NCI-H146 (cell line): ENCODE results near the gene SH3GLB1.
A peak's percentile ranks its signal among the peaks of the same experiment; 100 is the strongest.
"Not testable (repeated sequence)": the region's sequence is repeated elsewhere in the genome, so short reads cannot be mapped to it uniquely, and the experiment has no call there.

Source experiments
- DNase-seq: peaks from one replicate; lab custom pipeline; 2025; lab: John Stamatoyannopoulos, UW

SH3GLB1 gene

DNA sequence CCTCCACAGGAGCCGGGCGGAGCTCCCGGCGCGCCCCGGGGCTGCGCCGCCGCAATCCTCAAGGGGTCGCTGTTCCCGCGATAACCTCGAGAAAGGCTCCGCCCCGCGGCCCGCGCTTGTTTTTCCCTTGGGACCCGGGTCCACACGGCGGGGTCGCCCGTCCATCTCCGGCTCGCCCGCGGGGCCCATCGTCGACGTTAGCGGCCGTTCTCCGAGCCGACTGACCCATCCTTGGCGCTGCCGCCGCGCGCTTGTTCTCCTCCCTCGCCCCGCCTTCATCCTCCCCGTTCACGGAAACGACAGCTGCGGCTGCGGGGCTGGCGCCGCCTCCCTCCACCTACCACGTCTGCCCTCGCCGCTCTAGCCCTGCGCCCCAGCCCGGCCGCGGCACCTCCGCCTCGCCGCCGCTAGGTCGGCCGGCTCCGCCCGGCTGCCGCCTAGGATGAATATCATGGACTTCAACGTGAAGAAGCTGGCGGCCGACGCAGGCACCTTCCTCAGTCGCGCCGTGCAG lies at the start of gene SH3GLB1:
Gene SH3GLB1, plus strand, starts transcription at position 119 of the 514 bp plus-strand sequence. Its CDS starts 324 bp downstream, at position 443.
- DNase-seq, result peak; percentile 97

DNA sequence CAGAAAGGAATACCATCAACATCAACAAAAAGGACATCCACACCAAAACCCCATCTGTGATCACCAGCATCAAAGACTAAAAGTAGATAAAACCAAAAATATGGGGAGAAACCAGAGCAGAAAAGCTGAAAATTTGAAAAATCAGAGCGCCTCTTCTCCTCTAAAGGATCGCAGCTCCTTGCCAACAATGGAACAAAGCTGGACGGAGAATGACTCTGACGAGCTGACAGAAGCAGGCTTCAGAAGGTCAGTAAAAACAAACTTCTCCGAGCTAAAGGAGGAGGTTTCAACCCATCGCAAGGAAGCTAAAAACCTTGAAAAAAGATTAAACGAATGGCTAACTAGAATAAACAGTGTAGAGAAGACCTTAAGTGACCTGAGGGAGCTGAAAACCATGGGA lies 46.0 kb upstream of the SH3GLB1 start:
- DNase-seq, result not testable (repeated sequence)

DNA sequence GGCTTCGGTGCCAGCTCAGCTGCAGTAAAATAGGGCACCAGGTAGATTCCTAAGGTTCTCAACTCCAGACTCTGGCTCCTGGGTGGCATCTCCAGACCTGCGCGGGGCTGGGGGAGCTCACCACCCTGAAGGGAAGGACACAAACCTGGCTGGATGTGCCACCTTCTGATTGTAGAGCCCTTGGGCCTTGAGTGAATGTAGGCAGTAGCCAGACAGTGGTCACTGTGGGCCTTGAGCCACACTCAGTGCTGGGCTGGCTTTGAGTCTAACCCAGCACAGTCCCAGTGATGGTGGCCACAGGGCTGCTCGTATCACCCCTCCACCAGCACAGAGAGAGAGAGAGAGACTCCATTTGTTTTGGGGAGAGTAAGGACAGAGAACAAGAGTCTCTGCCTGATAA lies 38.0 kb upstream of the SH3GLB1 start:
- DNase-seq, result no peak

DNA sequence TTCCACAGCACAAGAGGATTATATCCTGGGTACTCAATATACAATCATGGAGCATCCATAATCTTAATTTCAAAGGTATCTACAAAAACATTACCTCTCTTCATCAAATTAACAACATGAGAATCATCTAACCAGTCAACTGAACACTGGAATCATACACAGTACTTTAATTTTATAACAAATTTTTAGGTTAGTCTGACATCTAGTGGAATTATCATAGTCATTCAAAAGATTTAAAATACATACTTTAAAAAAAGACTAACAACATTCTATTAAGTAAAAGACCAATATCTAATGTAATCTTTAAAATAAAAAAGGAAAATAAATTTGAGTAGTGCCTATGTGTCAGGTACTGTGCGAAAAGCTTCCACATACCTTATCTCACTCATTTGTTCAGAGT lies 16.8 kb upstream of the SH3GLB1 start:
- DNase-seq, result no peak

DNA sequence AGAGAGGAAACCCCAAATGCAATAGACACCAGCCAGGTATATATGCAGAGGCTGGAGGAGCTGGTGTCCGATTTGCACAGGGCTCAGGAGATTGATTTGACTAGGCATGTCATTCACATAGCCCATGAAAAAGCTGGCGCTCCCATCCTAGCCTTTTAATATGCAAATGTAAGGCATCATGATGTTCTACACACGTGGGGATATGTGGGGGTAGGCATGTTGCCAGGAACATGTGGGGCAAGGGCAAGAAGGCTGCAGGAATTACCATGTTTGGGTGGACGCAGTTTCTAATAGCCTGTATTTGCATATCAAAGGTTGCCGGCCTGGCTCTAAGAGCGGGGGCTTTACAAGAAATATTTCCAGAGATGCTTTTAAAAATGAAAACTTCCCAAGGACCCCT lies 11.7 kb upstream of the SH3GLB1 start:
- no peak for DNase-seq

DNA sequence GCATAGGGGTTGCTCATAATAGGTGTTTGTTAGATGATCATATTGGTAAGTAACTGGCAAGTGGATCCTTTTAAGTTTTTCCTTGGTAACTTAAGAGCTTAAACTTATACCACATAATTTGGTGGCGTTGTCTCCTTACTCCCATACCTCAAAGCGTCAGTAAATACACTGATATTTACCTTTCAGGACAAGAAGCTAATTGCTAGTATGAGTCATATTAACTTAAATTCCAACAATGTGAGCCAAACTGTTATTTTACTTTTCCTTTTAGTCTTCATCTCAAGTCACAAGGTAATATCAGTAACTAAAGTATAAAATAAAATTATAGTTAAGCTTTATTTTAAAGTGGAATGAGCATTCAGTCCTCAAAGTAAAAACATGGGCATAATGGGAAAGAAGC lies 9.0 kb upstream of the SH3GLB1 start:
- no peak for DNase-seq

DNA sequence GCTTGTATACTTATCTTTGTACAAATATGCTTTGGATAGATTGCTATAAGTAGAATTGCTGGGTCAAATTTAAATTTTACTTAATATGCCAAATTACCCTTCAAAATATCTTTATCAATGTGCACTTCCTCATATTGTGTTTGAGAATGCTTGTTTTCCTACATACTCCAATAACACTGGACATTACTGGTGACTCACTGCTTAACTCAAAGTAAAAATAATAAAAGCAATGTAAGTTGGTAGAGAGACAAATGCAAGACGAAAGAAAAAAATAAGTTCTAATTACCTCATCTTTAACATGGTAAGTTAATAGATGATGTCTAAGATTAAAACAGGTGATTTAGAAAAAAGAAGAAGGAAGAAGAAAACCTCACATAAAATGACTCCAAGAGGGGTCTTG lies 7.9 kb upstream of the SH3GLB1 start:
- DNase-seq, result no peak

DNA sequence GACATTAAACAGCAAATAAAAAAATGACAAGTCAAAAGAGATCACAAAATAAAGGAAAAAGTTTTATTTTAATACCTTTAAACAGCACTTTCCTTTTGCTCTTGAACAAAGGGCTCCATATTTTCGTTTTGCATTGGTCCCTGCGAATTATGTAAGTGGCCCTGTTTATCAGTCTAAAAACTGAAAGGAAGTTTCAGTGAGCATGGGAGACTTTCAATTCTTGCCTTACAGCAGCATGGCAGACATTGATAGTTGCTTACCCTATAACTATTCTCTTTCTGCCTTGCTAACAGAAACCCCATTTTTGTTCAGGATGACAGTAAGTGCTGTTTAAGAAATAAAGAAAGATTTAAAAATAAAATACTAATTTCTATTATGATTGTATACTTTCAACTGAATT lies 5.2 kb upstream of the SH3GLB1 start:
- DNase-seq, result no peak

DNA sequence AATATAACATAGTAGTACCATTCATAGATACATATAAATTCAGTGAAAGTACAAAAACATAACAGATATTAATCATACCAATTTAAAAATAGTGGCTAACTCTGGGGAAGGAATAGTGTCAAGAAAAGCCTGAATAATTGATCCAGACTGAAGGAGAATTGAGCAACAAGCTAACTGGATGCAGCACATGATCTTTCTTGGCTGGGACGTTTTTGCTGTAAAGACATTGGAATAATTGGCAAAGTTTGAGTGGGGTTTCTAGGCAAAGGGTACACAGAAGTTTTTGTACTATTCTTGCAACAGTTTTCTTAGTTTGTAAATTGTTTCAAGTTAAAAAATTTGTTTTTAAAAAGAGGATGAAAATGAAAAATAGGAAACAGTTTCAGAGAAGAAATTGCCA lies 2.6 kb upstream of the SH3GLB1 start:
- DNase-seq, result no peak

DNA sequence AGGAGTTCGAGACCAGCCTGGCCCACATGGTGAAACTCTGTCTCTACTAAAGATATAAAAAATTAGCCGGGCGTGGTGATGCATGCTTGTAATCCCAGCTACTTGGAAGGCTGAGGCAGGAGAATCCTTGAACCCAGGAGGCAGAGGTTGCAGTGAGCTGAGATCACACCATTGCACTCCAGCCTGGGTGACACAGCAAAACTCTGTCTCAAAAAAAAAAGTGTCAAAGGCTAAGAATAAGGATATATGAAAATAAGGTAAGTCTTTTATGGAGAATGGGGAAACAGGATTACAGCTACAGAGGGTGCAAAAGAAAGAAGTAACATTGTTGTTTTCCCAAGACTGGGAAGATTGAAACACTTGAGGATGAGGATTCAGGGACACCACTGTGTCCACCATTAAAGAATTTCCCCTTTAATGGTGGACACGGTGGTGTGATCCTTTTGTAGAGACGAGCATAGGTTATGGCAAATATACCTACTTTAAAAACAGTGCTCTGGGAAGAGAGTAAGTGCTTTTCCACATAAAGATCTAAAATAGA lies 1.4 kb upstream of the SH3GLB1 start:
- not testable (repeated sequence) for DNase-seq

DNA sequence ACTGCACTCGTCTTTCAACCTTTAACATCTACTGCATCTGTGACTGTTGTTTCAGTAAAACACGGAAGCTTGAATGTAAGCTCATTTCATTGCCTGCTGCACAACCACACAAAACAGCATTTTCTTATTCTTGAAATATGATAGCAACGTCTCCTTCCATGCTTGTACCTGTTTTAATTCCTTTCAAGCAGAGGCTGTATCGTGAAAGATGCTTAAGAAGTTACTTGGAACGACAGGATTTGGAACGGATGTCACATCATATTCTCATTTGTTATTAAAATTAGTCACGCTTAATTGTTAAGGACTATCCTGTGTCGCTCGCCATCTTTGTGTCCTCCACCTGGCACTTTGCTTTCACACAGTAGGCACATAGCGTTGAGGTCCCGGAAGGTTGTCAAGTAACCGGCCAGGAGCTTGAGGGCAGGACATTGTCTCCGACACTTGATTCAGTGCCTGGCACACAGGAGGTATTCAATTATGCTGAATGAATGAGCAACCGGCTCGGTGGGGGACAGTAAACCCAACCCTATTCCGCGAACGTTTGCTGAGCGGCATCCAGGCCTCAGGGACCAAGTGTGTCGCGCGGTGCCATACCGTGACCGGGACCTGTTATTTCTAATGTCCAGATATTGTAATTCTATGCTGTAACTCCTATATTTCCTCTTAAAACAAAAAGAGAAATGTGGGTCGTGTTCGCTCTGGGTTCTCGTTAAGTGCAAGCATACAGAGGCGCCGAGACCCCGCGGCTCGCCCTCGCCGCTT lies 499 bp upstream of the SH3GLB1 start:
- peak; percentile 86 for DNase-seq

DNA sequence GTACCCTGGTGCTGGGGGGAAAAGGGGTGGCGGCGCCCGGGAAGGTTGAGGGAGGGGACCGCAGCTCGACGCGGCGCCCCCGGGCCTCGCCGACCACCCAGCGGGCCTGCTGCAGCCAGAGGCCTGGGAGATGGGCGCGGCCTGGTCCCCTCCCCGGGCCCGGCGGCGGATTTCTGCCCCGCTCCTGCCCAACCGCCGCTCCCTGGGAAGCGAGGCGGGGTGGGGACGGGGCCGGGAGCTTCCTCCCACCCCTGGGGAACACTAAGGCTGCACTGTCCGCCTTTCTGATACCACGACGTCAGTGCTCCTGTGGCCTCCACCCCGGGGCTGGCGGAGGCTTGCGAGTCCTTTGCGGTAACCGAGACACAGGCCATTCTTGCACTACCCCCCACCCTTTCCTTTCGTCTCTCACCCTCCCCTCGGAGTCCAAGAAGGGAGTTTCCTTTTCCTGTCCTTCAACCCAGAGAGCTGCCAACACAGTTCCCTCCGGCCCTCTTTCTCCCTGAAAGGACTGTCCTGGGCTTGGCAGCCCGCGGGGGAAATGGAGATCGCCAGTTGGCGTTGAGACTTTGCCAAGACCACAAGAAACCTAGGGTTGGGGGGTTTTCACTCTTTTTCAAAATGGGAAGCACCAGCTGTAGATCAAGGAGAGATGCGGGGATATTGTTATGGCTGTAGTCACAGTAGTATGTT lies 742 bp downstream of the SH3GLB1 start:
- peak; percentile 67 for DNase-seq

DNA sequence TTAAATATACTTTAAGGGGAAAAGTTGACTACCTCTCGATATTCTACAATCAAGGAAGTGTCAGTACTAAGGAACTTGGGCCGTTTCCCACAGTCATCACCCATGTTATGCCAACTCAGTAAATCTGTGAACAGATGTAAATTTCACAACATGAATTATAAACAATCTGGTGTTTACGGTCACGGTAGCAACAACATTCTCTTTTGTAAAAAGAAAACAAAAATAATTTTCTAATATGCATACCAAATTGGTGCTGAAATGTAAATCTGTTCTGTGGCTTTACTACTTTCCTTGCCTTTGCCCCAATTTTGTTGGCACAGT lies 1.2 kb downstream of the SH3GLB1 start:
- no peak for DNase-seq

DNA sequence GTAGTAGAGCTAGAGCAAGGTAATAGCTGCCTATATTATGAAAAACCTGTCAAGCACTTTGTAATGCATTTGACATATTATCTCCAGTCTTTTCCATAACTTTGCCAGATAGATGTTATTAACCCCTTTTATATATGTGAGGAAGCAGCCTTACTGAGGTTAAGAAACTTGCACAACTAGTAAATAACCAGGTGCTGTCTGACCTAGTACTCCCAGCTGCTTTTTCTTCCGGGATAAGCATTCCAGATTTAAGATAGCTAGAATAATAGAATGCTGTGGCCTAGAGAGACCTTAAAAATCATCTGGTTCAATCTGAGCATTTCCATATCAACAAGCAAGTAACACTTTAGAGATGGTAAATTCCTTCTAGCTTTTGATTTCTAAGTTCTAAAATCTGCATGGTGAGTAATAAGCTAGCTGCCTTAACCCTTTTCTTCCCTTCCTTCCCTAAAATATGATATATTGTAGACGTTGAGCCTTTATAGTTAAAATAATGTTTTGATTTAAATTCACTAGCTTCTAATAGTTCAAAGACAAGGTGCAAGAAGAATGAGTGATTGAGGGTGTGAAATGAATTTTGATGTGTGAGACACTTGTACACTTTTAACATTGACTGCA lies 1.8 kb downstream of the SH3GLB1 start:
- no peak for DNase-seq

DNA sequence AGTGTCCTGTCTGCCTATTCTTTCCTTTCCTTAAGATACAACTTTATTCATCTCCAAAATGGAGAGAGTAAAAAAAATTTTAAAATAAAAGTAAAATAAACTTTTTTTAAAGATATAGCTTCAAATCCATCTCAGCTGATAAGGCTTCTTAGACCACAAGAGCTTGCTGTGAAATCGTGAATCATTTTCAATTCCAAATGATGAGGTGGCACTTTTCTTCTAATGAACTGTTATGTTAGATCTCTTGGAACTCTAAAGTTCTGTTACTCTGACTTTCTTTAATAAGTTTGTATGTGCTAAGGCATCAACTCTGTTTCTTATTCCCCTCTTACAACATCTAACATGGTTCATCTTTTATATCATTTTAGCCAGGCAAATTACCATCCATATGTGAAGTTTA lies 4.5 kb downstream of the SH3GLB1 start:
- DNase-seq, result no peak

DNA sequence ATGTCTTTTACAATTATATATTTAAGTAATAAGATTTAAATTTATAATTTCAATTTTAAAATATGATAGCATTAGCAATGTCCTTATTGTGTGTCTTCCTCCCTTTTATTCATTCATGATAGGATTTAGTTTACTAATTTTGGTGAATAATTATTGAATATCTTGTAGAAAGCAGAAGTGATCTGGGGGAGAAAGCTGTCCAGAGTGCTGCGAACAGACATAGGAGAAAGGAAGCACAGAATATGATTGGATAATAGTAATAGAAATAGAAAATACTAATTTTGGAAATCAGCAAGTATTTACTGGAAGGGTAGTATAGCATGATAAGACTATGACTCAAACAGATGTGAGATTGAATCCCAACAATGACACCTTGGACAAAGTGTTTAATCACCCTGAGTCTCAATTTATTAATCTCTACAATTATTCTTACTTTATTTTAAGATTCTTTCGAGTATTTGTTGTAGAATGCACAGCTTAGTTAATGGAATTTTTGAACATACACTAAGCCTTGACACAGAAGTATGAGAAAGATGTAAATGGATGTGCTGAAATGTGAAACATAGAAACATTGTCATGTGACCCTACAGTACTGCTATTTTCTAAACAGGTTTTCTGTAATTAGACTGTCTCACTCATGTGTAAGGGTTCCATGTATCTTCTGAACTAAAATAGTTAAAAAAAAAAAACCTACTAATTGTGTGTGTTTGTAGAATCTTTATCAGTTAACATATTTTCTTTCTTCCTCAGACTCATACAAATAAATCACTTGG lies 7.9 kb downstream of the SH3GLB1 start:
- DNase-seq, result no peak

DNA sequence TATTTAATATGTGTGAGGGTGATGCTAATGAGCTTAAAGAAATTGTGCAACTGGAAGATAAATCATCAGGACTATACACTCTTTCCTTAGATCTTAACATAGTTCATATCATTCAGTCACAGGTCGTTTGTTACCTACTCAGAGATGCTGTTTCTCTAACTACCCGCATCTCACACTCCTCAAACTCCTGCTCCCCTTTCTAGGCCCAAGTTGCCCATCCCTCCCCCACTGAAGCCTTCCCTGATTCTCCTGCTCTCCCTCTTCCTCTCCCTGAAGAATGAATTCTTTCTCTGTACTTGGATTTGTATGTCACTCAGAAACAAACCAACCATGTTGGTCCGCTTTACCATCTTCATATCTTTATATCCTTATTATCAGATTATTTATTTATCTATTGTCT lies 9.1 kb downstream of the SH3GLB1 start:
- DNase-seq, result no peak

DNA sequence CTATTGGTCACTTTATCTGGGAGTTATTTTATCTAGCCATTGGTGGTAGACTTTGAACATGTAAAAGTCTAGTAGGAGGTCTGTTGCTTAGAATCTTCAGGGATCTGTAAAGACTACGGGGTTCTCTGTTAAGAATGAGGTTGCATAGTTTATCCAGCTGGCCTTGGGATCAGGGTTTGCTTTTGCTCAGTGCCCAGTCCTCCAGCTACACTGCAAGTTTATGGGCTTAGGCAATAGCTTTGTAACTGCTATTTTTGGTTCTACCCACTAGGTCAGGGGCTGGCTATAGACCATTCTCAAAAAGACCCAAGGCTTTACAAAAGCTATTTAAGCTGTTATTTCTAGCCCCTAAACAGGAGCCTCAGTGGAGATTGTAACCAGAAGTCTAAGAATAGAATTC lies 9.8 kb downstream of the SH3GLB1 start:
- DNase-seq, result no peak

DNA sequence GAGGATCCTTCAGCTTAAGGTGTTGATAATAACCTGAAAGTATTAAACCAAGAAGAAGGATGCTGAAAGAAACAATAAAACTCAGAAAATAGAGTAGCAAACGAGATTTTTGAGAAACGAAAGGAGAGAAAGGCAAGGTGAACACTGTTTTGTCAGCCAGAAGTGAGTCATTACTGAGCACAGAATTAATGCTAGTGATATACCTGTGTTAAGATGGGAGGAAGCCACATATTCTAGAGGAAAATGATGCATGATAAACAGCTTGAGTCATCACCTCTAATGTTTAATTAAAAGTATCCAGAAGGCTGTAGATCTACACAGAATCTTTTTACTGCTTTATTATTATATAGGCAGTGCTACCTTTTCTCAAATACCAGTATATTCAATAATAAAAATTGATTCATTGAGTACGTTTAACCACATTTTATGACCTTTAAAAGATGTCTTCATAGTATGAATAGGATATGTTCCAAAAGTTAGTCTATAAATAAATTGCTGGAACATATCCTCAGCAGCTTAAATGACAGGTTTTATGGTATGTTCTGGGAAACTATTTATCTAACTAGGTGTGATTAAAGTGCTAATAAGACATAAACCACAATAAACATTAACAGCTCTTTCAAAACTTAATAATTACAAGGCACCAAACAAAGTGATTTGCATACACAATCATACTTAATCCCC lies 10.3 kb downstream of the SH3GLB1 start:
- DNase-seq, result no peak

DNA sequence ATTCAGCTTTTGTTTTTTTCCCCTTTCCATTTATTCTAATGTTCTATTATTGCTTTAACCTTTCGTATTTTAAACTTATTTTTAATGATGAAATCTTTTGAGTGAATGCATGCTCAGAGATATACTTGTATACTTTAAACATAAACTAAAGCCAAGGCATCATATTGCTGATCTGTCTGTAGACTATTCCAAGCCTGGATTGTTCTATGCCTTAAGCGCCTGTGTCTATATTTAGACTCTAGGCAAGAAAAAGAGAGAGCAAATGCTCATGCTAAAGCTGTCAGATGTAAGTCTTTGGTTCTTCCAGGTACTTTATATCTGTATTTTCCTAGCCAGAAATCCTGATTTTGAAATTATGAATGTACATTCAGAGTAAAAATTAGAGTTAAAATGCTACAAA lies 14.4 kb downstream of the SH3GLB1 start:
- no peak for DNase-seq

DNA sequence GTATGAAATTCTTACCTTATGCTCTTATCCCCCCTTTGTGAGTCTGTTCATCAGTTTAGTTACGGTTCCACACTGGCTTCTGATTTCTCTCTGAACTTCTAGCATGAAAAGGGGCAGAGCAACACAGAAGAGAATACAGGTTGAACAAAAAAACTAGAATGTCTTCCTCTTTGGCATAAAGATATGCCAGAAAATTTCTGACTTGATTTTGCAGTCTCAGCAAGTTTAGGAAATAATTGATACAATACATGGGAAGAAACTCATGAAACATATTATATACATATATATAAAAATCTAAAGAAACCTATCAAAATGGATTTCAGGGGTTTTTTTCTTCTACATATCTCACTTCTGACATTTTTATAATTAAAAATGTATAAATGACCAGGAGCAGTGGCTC lies 27.0 kb downstream of the SH3GLB1 start:
- no peak for DNase-seq

DNA sequence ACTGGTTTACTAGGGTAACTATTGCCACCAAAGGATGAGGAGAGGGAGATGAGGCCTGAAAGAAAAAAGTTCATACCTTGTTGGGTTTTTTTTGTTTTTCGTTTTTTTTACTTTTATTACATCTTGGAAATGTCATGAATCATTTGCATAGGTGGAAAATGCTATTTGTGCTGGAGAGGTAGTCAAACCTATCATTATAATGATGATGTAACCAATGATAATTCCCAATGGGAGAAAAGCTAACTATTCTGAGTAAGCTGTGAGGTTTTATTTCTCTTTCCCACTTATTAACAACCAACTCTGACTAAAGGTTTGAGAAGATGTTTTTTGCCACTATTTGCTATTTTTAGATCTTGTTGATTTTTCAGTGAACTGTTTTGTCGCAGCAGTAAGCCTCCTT lies 29.0 kb downstream of the SH3GLB1 start:
- no peak for DNase-seq
